PC-9 (cell line): ENCODE results near the gene ATP10A. TPM values are rescaled to one million over a fixed set of nuclear protein-coding genes. Genes with fewer than 3 reads are reported as not detected.

ENCODE experiments used
- BruUV-seq: library from RNA; stranded (reverse); fragments of 400-500 nt; replicated peaks from 2 replicates; lab custom pipeline; 2021; lab: Mats Ljungman, UMichigan
- CTCF ChIA-PET: fragments of 300-600 bp; sonication (Branson Sonifier 250); formaldehyde crosslinking; loops from one replicate; lab custom pipeline; 2022; ENCODE audit warnings: antibody characterized with exemption; lab: Charles Lee
- POLR2A ChIA-PET: fragments of 300-600 bp; sonication (Branson Sonifier 250); formaldehyde crosslinking; loops from one replicate; lab custom pipeline; 2022; ENCODE audit warnings: antibody characterized with exemption; ENCODE audit not compliant: unreplicated experiment; lab: Charles Lee
- DNase-seq, 2 experiments: peaks; one replicate each; pipeline versions ENCODE4 v3.0.0 to v3.0.0-alpha.2; 2015 to 2022; ENCODE audit warnings: mixed read lengths in 1 of 2
- H2AFZ ChIP-seq: fragments of 200-600 bp; sonication (generic); 2 replicates; pipeline ENCODE4 v1.8.1; 2017; ENCODE audit warnings: antibody characterized with exemption
- H3F3A ChIP-seq: fragments of 200-600 bp; sonication (generic); 2 replicates; pipeline ENCODE4 v1.8.1; 2017; ENCODE audit warnings: antibody characterized with exemption, mild to moderate bottlenecking, low read depth; ENCODE audit not compliant: insufficient read depth
- H3K27ac ChIP-seq: fragments of 200-600 bp; sonication (generic); 2 replicates; pipeline ENCODE4 v1.6.1; 2016; ENCODE audit warnings: mixed run types
- H3K27me3 ChIP-seq: fragments of 200-600 bp; sonication (generic); 2 replicates; pipeline ENCODE4 v1.6.1; 2016; ENCODE audit warnings: low read depth, mixed run types; ENCODE audit not compliant: insufficient read depth
- H3K36me3 ChIP-seq: fragments of 200-600 bp; sonication (generic); 2 replicates; pipeline ENCODE4 v1.6.1; 2016; ENCODE audit warnings: low read depth, mixed run types
- H3K4me1 ChIP-seq: fragments of 200-600 bp; sonication (generic); replicated peaks from 2 replicates; pipeline ENCODE4 v1.6.1; 2016; ENCODE audit warnings: mixed run types; ENCODE audit not compliant: insufficient read depth
- H3K4me2 ChIP-seq: fragments of 200-600 bp; sonication (generic); 2 replicates; pipeline ENCODE4 v1.6.1; 2017; ENCODE audit warnings: mixed run types
- H3K4me3 ChIP-seq: fragments of 200-600 bp; sonication (generic); 2 replicates; pipeline ENCODE4 v1.6.1; 2016; ENCODE audit warnings: mixed run types
- H3K79me2 ChIP-seq: fragments of 200-600 bp; sonication (generic); 2 replicates; pipeline ENCODE4 v1.6.1; 2017; ENCODE audit warnings: low read depth, mixed run types
- H3K9me2 ChIP-seq: fragments of 200-600 bp; sonication (generic); 2 replicates; pipeline ENCODE4 v1.8.1; 2017; ENCODE audit warnings: mild to moderate bottlenecking; ENCODE audit not compliant: insufficient read depth
- H3K9me3 ChIP-seq: fragments of 200-600 bp; sonication (generic); 2 replicates; pipeline ENCODE4 v1.8.1; 2016; ENCODE audit warnings: low read depth; ENCODE audit not compliant: insufficient read depth
- H4K20me1 ChIP-seq: fragments of 200-600 bp; sonication (generic); 2 replicates; pipeline ENCODE4 v1.8.1; 2017; ENCODE audit not compliant: insufficient read depth
- CTCF ChIP-seq: fragments of 200-600 bp; sonication (generic); conservative IDR thresholded peaks from 2 replicates; pipeline ENCODE4 v1.6.1; 2017; ENCODE audit warnings: mixed run types, antibody characterized with exemption, mild to moderate bottlenecking, moderate library complexity
- EZH2 ChIP-seq: fragments of 200-600 bp; sonication (generic); IDR thresholded peaks from 2 replicates; pipeline ENCODE4 v1.8.0; 2017; ENCODE audit warnings: antibody characterized with exemption, low read depth
- intact Hi-C: fragments of 100-400 bp; cut with micrococcal nuclease; formaldehyde crosslinking; loops from one replicate; pipeline ENCODE4 v1.10.0; 2022; ENCODE audit not compliant: unreplicated experiment
- total RNA-seq: library from RNA; stranded (reverse); gene quantifications from 2 replicates; pipeline ENCODE4 v1.2.3, GENCODE V29; 2021

Gene ATP10A
- total RNA-seq, 1 experiment from 2014 or later, result not detected

GRCh38 chr15:25671132-25671531 is 192.0 kb downstream of the ATP10A start:
- no peak overlapping the region for H3K4me2 ChIP-seq
- CTCF ChIA-PET, result no interaction called here

GRCh38 chr15:25670621-25671020 is 192.5 kb downstream of the ATP10A start:
- TF ChIP-seq CTCF, result no peak
- TF ChIP-seq EZH2, result no peak
- Histone ChIP-seq H4K20me1 (no peaks in the 10 kb centered on the region), H3K27ac (no peak overlapping the region), H3K4me3 (no peak overlapping the region), H3K9me2 (no peaks in the 10 kb centered on the region), H3K79me2 (no peaks in the 10 kb centered on the region), H3K27me3 (peaks cover 50% of the 10 kb centered on the region; the same call in 1 of the 2 replicates), H3K9me3 (no peaks in the 10 kb centered on the region), H3K36me3 (no peaks in the 10 kb centered on the region), H3F3A (no peaks in the 10 kb centered on the region), H3K4me2 (no peak overlapping the region), H3K4me1 (no peaks in the 10 kb centered on the region), H2AFZ (no peak overlapping the region)
- BruUV-seq, result no TSS peak
- no peak for DNase-seq
- POLR2A ChIA-PET, result no interaction called here
- intact Hi-C loops, result no loop called here
- CTCF ChIA-PET, result no interaction called here

More at GRCh38 chr15:25671132-25671531, 192.0 kb downstream of the ATP10A start:
- no peaks in the 10 kb centered on the region for H3F3A ChIP-seq
- no peak overlapping the region for H3K4me3 ChIP-seq
- intact Hi-C loops, result no loop called here
- no TSS peak for BruUV-seq
- H4K20me1 ChIP-seq, result no peaks in the 10 kb centered on the region
- no peaks in the 10 kb centered on the region for H3K9me2 ChIP-seq
- TF ChIP-seq CTCF, result no peak
- no peak for TF ChIP-seq EZH2
- no peaks in the 10 kb centered on the region for H3K9me3 ChIP-seq
- no peaks in the 10 kb centered on the region for H3K36me3 ChIP-seq
- POLR2A ChIA-PET, result no interaction called here
- H3K4me1 ChIP-seq, result no peaks in the 10 kb centered on the region
- no peak overlapping the region for H2AFZ ChIP-seq
- H3K27me3 ChIP-seq, result peaks cover 49% of the 10 kb centered on the region; the same call in 1 of the 2 replicates
- H3K79me2 ChIP-seq, result no peaks in the 10 kb centered on the region
- H3K27ac ChIP-seq, result no peak overlapping the region
- DNase-seq, result no peak

GRCh38 chr15:25670025-25670554 is 193.0 kb downstream of the ATP10A start:
- CTCF ChIA-PET, result no interaction called here
- H3K4me3 ChIP-seq, result no peak overlapping the region
- TF ChIP-seq EZH2 (no peak), CTCF (no peak)
- H2AFZ ChIP-seq, result no peak overlapping the region
- H3F3A ChIP-seq, result no peaks in the 10 kb centered on the region
- H3K4me1 ChIP-seq, result no peaks in the 10 kb centered on the region
- H3K36me3 ChIP-seq, result no peaks in the 10 kb centered on the region
- BruUV-seq, result no TSS peak
- H3K9me3 ChIP-seq, result no peaks in the 10 kb centered on the region
- no peaks in the 10 kb centered on the region for H3K79me2 ChIP-seq
- intact Hi-C loops, result no loop called here
- no peaks in the 10 kb centered on the region for H3K9me2 ChIP-seq
- H3K4me2 ChIP-seq, result no peak overlapping the region
- no peak overlapping the region for H3K27ac ChIP-seq
- peaks cover 54% of the 10 kb centered on the region for H3K27me3 ChIP-seq
- H4K20me1 ChIP-seq, result no peaks in the 10 kb centered on the region
- no peak for DNase-seq
- POLR2A ChIA-PET, result no interaction called here
